Nephron (organoid): ENCODE data around the gene PAN3.

Experiments
- H3K27ac Mint-ChIP-seq, 3 experiments: 2 replicates each; pipeline ENCODE4 v1.8.0; 2020; ENCODE audit warnings: mixed read lengths in 3 of 3, mild to moderate bottlenecking in 2 of 3, moderate library complexity in 1 of 3
- H3K27me3 Mint-ChIP-seq: 2 replicates; pipeline ENCODE4 v1.8.0; 2021; ENCODE audit warnings: low read depth, mild to moderate bottlenecking, moderate library complexity, mixed read lengths
- H3K36me3 Mint-ChIP-seq: 2 replicates; pipeline ENCODE4 v1.8.0; 2020; ENCODE audit warnings: low read depth, mixed read lengths
- H3K4me1 Mint-ChIP-seq: 2 replicates; pipeline ENCODE4 v1.8.0; 2020; ENCODE audit warnings: mixed read lengths
- H3K4me3 Mint-ChIP-seq, 3 experiments: 2 replicates each; pipeline ENCODE4 v1.8.0; 2020; ENCODE audit warnings: mild to moderate bottlenecking in 3 of 3, mixed read lengths in 3 of 3, moderate library complexity in 2 of 3
- H3K9me3 Mint-ChIP-seq: 2 replicates; pipeline ENCODE4 v1.8.0; 2020; ENCODE audit warnings: mixed read lengths
- TF ChIP-seq, protein P1 (sequence below), 3 experiments: fragments of 200-600 bp; sonication (generic); IDR thresholded peaks; one replicate each; pipeline ENCODE4 v1.5.0; 2021; ENCODE audit warnings: antibody characterized with exemption in 3 of 3; ENCODE audit not compliant: unreplicated experiment in 3 of 3

Gene PAN3

DNA sequence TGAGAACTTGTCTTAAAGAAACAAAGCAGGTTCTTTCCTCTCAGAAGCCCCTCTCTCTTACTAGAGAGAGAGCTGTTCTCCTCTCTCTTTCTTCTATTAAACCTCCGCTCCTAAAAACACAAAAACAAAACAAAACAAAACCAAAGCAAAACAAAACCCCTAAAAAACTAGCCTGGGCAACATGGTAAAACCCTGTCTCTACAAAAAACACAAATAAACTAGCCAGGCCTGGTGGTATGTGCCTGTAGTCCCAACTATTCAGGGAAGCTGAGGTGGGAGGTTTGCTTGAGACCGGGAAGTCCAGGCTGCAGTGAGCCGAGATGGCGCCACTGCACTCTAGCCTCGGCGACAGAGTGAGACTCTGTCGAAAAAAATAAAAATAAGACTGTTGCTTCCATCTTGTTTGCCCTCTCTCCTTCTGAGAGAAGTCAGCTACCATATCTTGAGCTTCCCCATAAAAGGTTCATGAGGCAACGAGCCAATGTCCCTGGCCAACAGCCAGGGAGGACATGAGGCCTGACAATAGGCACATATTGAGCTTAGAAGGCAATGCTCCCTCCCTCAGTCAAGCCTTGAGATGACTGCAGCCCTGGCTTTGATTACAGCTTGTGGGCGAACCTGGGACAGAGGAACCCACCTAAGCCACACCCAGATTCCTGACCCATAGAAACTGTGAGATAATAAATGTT, 20.5 kb upstream of the PAN3 start:
- H3K4me1 Mint-ChIP-seq: no peaks in the 10 kb centered on the region
- no peaks in the 10 kb centered on the region for H3K36me3 Mint-ChIP-seq
- H3K27ac Mint-ChIP-seq: peak overlapping the region in 1 of 3 experiments; percentile 49
- H3K27me3 Mint-ChIP-seq: peaks cover 7% of the 10 kb centered on the region
- no peaks in the 10 kb centered on the region for H3K9me3 Mint-ChIP-seq
- H3K4me3 Mint-ChIP-seq: no peak overlapping the region
- TF ChIP-seq, protein P1, sequence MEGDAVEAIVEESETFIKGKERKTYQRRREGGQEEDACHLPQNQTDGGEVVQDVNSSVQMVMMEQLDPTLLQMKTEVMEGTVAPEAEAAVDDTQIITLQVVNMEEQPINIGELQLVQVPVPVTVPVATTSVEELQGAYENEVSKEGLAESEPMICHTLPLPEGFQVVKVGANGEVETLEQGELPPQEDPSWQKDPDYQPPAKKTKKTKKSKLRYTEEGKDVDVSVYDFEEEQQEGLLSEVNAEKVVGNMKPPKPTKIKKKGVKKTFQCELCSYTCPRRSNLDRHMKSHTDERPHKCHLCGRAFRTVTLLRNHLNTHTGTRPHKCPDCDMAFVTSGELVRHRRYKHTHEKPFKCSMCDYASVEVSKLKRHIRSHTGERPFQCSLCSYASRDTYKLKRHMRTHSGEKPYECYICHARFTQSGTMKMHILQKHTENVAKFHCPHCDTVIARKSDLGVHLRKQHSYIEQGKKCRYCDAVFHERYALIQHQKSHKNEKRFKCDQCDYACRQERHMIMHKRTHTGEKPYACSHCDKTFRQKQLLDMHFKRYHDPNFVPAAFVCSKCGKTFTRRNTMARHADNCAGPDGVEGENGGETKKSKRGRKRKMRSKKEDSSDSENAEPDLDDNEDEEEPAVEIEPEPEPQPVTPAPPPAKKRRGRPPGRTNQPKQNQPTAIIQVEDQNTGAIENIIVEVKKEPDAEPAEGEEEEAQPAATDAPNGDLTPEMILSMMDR (IDR thresholded peaks at IDR 0.05; ENCODE audit: unreplicated experiment in 3 of 3): no peak

GRCh38 chr13:28120317-28120716, 18.0 kb upstream of the PAN3 start:
- Mint-ChIP-seq H3K4me3 (no peak overlapping the region), H3K9me3 (no peaks in the 10 kb centered on the region), H3K4me1 (no peaks in the 10 kb centered on the region), H3K36me3 (no peaks in the 10 kb centered on the region), H3K27me3 (peaks cover 7% of the 10 kb centered on the region), H3K27ac (no peak overlapping the region)
- TF ChIP-seq, protein P1 (IDR thresholded peaks at IDR 0.05; ENCODE audit: unreplicated experiment in 3 of 3): no peak

GRCh38 chr13:28121224-28121623, 17.1 kb upstream of the PAN3 start:
- Mint-ChIP-seq H3K9me3 (no peaks in the 10 kb centered on the region), H3K27me3 (peaks cover 7% of the 10 kb centered on the region), H3K4me1 (no peaks in the 10 kb centered on the region), H3K36me3 (no peaks in the 10 kb centered on the region), H3K27ac (no peak overlapping the region), H3K4me3 (no peak overlapping the region)
- TF ChIP-seq, protein P1 (IDR thresholded peaks at IDR 0.05; ENCODE audit: unreplicated experiment in 3 of 3): no peak

GRCh38 chr13:28128030-28128429, 10.3 kb upstream of the PAN3 start:
- H3K27me3 Mint-ChIP-seq: peaks cover 4% of the 10 kb centered on the region
- no peak overlapping the region for H3K27ac Mint-ChIP-seq
- no peak overlapping the region for H3K4me3 Mint-ChIP-seq
- TF ChIP-seq, protein P1 (IDR thresholded peaks at IDR 0.05; ENCODE audit: unreplicated experiment in 3 of 3): no peak
- no peaks in the 10 kb centered on the region for H3K9me3 Mint-ChIP-seq
- H3K4me1 Mint-ChIP-seq: no peaks in the 10 kb centered on the region
- H3K36me3 Mint-ChIP-seq: no peaks in the 10 kb centered on the region

GRCh38 chr13:28128926-28129325, 9.4 kb upstream of the PAN3 start:
- Mint-ChIP-seq H3K4me1 (no peaks in the 10 kb centered on the region), H3K27me3 (peaks cover 4% of the 10 kb centered on the region), H3K4me3 (no peak overlapping the region), H3K27ac (no peak overlapping the region), H3K9me3 (no peaks in the 10 kb centered on the region), H3K36me3 (no peaks in the 10 kb centered on the region)
- TF ChIP-seq, protein P1 (IDR thresholded peaks at IDR 0.05; ENCODE audit: unreplicated experiment in 3 of 3): no peak
